NCI-H526 treated with DMSO at 0.1 percent for 48 hours (cell line): ENCODE measurements around the gene KCNJ9.

ENCODE experiments used
- DNase-seq: peaks from one replicate; lab custom pipeline; 2025; lab: John Stamatoyannopoulos, UW

KCNJ9 gene

GRCh38 chr1:160066829-160067745 lies 14.3 kb upstream of the KCNJ9 start:
- no peak for DNase-seq

DNA sequence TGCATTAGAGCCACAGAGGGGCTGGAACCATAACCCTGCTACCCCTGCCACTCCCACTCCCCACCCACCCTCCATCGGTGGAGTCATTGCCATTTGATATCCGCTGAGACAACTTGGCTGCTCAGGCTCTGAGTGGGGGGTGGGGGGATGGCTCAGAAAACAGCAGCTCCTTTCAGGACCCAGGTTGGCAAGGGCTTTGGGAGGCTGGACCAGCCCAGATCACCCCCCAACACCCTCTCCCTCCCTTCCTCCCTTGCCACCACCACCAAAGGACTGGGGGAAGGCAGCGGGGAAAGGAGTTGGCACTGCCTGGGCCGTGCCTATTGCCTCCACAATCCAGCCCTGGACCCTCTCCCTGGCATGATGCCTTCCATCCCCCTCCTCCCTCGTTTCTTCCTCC lies 13.1 kb upstream of the KCNJ9 start:
- no peak for DNase-seq

- no peak for DNase-seq
Observed at GRCh38 chr1:160069460-160070231, 11.7 kb upstream of the KCNJ9 start, which contains the start of gene KCNJ10. Gene KCNJ10, minus strand, starts transcription at chr1:160070160. Its CDS starts 27,628 bp downstream, at chr1:160042532.

- DNase-seq = peak; percentile 86
Observed at GRCh38 chr1:160070243-160071163, 10.8 kb upstream of the KCNJ9 start.

DNA sequence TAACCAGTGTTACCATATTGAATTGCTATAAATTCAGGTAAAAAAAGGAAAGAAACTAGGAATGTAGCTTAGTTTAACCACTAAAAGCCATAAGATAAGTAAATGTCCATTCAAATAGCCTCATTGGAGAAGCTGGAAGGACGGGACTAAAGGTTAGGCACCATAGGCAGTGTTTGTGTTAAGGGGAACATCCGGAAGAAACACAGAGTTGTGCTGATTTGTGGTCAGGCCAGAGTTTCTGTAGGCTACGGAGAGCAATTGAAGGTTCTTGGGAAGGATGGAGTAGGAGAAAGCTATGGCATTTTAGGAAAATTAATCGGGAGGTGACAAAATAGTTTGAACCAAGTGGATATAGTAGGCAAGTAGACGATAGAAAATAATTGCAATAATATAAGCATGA lies 10.0 kb upstream of the KCNJ9 start:
- no peak for DNase-seq

DNA sequence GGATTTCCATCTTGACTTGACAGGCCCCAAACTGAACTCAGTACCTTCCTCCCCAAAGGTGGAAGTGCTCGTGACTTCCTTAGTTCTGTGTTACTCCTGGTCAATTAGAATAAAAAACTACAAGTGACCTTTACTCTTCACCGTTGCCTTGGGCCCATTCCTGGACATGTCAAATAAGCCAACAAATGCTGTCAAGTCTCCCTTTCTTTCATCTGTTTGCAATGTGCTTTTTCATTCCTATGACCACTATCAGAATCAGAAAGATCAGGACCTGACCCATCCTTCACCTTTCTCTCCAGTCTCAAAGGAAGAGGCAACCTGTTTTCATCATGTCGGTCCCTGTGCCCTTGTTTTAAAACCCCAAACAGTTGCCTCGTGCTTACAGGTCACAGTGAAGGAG lies 6.5 kb upstream of the KCNJ9 start:
- DNase-seq = no peak

- DNase-seq = no peak
Observed at GRCh38 chr1:160075836-160076235, 5.5 kb upstream of the KCNJ9 start.

DNA sequence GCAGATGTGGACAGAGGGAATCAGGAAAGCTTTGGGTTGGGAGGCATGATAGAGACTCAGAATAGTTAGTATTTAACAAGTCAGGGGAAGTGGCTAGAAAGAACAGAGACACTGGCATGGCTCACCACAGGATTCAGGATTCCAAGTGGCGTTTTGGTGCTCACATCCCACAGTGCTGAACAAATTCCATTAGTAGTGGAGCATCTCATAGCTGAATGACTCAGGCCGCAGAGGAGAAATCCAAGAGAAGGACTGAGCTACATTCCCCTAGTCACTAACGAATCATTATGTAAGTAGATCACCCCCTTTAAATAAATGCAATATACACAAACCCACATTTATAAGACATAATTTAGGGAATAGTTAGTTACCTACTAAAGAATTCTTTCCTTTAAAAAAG lies 5.0 kb upstream of the KCNJ9 start:
- no peak for DNase-seq

DNA sequence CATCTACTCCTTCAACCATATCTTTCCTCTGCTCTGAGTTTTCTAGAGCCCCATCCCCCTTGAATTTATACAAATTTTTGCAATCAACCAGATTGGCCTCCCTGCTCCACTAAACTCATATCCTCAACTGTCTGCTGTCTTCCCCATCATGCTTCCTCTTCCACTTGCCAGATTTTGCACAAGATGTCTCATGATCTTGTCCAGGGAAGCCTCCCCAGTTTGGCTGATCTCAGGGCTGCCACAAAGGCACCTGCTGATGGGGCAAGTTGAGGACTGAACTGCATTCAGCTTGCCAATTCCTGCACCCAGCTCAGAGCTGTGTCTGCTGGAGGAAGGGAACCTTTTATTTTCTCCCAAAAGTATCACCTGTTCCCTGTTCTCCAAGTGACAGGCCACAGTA lies 3.9 kb upstream of the KCNJ9 start:
- DNase-seq = no peak

- DNase-seq = peak; percentile 16
Observed at GRCh38 chr1:160078512-160079195, 2.7 kb upstream of the KCNJ9 start.

DNA sequence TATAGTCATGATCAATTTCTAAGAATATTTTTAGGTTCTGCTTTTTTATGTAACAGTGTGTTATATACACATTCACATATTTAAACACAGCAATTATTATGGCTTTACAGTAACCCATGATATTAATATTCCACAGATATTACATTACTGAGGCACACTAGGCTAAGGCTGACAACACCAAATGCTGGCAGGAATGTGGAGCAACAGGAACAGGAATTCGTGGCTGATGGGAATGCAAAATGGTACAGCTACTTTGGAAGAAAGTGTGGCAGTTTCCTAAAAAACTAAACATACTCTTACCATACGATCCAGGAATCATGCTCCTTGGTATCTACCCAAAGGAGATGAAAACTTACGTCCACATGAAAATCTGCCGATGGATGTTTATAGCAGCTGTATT lies 1.9 kb upstream of the KCNJ9 start:
- no peak for DNase-seq

GRCh38 chr1:160080381-160081100 lies 797 bp upstream of the KCNJ9 start:
- no peak for DNase-seq

DNA sequence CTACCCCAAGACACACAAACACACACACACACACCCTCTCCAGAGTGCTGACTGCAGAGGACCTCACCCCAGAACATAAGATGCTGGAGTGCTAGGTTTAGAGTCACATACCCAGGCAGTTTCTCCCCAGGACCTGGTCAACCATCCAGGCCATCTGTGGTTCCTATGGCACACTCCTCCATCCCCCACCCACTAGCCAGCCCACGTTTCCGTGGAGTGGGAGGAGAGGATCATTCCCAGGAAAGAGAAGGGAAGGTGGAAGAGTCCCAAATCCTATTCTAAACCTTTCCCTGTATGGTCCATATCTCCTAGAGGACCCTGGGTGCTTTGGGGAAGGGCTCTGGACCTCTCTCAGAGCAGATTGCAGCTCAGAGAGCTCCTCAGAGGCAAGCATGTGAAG lies 1.1 kb downstream of the KCNJ9 start:
- no peak for DNase-seq

GRCh38 chr1:160082926-160083325 lies 1.6 kb downstream of the KCNJ9 start:
- DNase-seq = no peak

DNA sequence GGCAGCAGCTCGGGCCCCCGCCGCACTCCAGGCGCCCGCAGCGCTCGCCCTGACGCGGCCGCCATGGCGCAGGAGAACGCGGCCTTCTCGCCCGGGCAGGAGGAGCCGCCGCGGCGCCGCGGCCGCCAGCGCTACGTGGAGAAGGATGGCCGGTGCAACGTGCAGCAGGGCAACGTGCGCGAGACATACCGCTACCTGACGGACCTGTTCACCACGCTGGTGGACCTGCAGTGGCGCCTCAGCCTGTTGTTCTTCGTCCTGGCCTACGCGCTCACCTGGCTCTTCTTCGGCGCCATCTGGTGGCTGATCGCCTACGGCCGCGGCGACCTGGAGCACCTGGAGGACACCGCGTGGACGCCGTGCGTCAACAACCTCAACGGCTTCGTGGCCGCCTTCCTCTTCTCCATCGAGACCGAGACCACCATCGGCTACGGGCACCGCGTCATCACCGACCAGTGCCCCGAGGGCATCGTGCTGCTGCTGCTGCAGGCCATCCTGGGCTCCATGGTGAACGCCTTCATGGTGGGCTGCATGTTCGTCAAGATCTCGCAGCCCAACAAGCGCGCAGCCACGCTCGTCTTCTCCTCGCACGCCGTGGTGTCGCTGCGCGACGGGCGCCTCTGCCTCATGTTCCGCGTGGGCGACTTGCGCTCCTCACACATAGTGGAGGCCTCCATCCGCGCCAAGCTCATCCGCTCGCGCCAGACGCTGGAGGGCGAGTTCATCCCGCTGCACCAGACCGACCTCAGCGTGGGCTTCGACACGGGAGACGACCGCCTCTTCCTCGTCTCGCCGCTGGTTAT lies 2.8 kb downstream of the KCNJ9 start:
- peak; percentile 91 for DNase-seq

- no peak for DNase-seq
Observed at GRCh38 chr1:160084771-160085321, 3.5 kb downstream of the KCNJ9 start.

DNA sequence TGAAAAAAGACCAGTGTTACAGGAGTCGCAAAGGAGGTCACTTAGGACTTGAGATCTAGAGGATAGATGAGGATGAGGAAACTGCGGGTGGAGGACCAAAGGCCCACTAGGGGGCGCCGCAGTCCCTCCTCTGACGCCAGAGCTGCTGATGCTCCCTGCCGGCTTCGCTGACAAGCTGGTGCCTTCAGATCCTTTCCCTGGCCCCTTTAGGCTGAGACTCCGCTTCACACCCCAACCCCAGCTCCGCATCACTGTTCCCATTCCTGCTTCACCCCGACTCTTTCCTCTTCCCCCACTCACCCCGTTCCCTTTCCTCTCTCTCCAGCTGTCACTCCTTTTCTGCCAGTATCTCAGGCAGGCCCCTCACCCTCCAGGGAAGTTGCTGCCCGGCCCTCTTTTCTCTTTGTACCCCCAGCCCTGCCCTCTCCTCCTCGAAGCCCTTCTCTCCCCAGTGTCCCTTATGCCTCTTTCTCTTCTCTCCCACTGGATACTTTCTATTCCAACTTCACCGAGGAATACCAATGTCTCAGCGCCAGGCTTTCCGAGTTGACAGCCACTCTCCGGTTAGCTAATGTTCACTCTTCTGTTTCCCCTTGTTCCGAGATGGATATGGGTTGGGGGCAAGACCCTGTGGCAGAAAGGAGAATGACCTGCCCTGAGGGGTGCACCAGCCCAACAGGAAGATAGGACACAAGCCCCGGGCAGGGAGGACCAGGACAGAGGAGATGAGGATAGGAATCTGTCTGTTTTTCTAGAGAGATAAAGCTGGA lies 4.5 kb downstream of the KCNJ9 start:
- peak; percentile 82 for DNase-seq

DNA sequence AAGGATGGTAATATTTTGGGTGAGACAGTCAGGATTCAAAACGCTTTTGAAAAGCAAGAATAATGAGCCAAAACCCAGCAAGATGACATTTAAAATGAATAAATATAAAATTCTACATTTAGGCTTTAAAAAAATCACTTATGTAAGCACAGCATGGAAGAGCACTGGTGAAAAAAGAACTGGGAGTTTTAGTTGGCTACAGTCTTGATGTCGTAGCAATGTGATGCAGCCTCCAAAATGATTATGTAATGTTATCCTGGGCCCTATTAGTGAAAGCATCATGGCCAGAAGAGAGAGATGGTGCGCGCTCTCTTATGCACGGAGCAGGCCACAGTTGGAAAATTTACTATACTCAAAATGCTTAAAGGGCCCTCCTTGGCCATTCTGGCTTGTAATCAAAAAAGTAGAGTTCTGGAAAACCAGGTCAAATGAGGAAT lies 5.1 kb downstream of the KCNJ9 start:
- no peak for DNase-seq
